Measurements from ENCODE around the gene SEMA3F.
"Not testable (repeated sequence)": the region's sequence is repeated elsewhere in the genome, so short reads cannot be mapped to it uniquely, and the experiment has no call there.

Gene SEMA3F

DNA sequence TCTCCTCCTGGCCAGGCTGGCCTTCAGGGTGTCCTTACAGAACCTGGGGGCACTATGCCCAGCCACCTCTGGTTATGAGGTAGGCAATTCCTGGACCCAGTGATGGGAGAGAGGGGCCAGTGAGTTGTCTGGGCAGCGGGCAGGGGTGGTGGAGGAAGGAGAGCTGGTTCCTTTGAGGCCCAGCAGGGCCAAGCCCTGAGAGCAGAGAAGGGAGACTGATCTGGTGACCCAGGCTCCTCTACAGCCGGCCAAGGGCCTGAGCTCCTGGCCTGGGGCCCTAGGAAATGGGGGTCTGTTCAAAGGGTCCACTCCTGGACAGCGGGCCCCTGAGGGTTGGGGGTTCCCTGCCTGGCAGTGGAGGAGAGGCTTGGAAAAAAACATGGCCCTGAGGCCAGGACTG is 57.8 kb downstream of the SEMA3F start:
- FAIRE-seq = no peak

DNA sequence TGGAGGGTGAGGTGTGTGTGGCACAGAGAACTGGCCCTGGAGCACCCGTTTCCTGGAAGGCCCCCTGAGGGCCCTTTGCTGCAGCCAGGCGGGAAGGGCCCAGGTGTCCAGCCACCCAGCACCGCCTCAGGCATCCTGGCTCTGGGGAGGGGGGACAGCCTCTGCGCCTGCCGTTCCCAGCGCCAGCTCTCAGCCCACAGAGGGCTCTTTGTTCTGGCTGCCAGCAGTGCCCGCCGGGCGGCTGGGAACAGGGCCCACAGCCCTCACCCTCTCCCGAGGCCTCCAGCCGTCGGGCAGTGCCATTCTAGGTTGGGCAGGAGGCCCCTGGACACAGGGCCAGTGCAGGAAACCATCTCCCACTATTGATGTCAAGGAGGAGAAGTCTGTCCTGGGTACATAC is 58.2 kb downstream of the SEMA3F start:
- no peak for FAIRE-seq

DNA sequence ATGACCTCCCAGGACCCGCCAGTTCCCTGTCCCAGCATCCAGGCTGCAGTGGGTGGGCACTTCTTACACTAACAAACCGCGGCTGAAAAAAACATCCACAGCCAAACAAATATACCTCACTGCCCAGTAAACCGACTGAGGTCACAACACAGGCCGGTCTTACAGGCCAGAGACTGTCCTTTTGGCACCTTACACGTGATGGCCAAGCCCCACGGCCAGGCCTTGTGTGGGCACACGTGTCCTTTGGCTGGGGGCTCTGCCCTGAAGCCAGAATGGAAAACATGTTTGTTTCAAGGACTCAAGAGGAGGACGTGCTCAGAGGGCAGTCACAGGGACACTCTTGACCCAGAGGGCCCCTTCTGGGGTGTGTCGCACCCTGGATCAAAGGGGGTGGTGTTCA is 59.7 kb downstream of the SEMA3F start:
- FAIRE-seq = no peak

DNA sequence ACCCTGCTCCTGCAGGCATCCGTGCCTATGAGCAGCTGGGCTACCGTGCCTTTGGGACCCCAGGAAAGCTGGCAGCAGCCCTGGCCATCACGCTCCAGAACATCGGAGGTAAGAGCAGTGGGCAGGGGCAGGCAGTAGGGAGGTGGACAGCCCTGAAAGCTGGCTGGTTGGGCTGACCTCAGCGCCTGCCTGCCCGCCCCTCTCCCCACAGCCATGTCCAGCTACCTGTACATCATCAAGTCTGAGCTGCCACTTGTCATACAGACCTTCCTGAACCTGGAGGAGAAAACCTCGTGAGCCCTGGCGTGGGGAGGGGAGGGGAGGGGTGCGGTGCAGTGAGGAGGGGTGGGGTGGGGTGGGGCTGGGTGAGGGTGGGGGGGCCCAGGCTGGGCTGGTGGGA is 60.4 kb downstream of the SEMA3F start:
- FAIRE-seq = no peak

DNA sequence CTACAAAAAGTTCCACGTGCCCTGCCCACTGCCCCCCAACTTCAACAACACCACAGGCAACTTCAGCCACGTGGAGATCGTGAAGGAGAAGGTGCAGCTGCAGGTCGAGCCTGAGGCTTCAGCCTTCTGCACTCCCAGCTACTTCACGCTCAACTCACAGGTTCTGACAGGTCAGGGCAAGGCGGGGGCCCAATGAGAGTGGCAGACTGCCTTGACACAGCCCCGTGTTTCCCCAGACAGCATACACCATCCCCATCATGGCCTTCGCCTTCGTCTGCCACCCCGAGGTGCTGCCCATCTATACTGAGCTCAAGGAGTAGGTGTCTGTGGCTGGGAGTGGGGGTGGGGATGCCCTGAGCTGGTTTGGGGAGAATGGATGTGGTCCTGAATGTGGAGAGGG is 62.6 kb downstream of the SEMA3F start:
- FAIRE-seq = no peak

DNA sequence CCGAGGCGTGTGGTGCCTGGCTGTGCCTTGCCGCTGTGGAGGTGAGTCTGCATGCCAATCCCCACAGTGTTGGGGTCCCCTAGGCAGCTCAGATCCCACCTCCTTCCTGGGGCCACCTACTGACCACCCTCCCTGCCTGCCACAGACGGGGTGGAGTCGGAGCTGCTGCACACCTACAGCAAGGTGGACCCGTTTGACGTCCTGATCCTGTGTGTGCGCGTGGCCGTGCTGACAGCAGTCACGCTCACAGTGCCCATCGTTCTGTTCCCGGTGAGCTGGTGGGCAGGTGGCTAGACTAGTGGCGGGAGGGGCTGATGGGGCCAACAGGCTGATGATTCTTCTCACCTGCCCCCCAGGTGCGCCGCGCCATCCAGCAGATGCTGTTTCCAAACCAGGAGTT is 63.3 kb downstream of the SEMA3F start:
- FAIRE-seq = no peak

DNA sequence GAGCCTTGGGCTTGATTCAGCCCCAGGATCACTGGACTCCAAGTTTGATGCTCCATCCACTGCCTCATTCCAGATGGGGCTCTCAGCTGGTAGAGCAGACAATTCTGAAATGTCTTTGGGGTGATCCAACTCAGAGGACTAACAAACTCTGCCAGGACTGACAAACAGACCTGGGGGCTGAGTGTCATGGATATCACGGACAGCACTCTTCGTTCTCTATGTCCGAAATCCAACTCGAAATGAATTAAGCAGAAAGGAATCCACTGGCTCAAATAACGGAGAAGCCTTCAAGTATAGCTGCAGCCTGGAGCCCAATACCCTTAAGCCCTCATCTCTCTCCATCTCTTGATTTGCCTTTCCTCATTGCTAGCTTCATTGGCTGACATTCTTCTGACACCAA is 64.2 kb downstream of the SEMA3F start:
- FAIRE-seq = no peak

DNA sequence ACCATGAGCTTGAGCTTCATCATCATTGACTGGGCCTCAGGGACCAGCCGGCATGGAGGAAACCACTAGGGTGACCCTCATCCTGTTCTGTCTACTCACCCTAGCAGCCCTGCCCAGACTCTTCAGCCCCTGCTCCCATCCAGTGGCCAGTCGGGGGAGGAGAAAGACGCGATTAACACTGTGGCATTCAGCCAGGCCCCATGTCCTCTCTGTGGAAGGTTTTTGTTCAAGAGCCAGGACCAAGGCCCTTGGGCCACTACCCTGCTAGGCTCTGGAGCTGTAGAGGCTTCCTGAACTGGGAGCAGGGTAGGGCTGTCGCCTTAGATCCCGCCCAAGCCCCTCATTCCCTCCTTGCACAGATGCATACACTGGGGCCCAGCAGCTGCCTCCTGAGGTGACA is 65.0 kb downstream of the SEMA3F start:
- FAIRE-seq = no peak

DNA sequence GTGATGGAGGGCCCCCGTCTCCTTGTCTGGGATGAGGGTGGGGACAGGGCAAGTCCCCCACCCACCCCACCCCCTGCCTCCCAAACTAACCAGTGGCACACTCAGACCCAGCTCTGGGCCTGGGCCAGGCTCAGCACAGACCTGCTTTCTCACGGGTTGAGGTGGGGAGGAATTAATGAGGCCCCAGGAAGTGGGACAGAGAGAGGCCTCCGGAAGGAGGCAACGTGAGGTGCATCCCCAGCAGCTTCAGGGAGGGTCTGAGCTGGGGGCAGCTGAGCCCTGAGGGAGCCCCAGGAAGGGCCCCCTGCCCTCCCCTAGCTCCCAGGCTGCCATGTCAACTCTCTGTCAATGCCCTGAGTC is 65.9 kb downstream of the SEMA3F start:
- FAIRE-seq = no peak

DNA sequence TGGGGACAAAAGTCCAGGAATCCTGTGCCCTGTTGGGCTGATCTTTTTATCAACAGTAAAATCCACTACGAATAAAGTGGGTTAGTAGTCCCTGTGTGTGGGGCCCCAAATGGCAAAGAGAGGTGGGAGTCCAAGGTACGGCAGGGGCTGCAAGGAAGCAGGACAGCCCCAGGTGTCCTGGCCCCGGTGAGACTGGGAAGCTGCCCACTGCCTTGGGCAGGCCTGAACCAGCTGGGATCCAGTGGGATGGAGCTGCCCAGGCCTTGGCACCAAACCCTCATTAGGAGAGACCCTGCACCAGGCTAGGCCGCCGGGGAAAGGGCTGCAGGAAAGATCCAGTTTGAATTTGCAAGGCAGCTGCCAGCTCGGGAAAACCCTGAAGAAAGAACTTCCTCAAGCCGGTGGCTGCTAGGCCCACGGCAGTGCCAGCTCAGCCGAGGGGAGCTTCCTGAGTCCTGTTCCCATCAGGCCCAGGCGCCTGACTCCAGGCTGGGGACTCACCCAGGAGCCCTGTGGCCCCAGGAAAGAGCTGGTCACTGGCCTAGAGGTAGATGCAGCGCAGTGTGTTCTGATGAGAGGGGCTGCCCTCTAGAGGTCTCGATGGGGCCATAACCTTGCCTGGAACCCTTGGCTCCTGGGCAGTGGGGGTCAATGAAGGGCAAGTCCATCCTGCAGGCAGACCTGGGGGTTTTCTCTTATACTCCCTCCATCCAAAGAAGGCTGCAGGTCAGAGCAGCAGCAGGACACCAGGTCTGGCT is 66.5 kb downstream of the SEMA3F start:
- no peak for FAIRE-seq

DNA sequence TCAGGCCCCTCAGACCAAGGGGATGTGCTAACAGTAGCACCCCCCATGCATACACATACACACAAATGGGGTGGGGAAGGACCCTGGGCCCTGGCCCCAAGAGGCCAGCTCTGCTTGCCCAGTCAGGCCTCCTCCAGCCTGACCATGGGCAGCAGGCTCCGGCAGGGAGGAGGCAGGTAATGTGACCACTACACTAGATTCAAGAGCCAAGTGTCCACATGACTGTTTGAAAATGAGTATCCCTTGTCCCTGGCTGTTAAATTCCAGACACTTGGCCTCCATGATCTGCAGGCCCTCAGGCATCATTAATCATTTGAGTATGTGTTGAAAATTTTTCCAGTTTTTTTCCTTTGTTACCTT is 67.0 kb downstream of the SEMA3F start:
- FAIRE-seq = no peak

DNA sequence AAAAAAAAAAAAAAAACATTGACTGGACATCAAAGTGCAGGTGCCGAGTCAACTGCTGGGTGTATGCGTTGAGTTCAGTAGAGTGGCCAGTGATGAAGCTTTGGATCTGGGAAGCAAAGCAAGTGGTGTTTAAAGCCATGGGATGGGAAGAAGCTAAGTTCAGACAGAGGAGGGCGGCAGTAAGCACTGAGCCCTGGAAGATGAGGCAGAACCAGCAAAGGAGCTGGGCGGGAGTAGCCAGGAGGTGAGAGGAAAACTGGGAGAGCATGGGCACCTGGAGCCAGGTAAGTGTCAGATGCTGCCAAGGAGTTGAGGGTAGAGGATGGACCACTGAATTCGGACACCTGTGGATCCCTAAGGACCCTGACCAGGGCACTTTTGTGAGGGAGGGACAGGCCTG is 69.5 kb downstream of the SEMA3F start:
- no peak for FAIRE-seq

DNA sequence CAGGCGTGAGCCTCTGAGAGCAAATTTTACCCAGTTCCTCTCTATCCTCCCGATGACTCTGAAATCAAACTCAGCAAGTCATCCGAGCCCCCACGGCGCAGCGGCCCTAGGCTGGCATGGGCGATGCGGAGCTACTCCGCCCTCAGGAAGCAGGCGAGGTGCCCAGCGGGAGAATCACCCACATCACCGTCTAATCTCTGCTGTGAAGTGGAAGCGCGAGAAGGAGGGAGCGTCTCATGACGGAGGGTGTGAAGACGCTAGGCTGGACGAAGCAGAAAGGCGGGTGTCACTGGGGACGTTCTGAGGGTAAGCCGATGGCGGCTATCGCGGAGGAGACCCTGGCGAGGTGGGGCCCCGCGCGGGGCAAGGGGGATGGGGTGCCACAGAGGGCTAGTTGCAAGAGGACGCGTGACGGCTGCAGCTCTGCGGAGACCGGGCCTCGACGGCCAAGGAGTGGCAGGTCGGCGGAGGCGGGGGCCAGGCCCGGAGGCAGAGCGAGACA is 71.8 kb downstream of the SEMA3F start:
- no peak for FAIRE-seq

DNA sequence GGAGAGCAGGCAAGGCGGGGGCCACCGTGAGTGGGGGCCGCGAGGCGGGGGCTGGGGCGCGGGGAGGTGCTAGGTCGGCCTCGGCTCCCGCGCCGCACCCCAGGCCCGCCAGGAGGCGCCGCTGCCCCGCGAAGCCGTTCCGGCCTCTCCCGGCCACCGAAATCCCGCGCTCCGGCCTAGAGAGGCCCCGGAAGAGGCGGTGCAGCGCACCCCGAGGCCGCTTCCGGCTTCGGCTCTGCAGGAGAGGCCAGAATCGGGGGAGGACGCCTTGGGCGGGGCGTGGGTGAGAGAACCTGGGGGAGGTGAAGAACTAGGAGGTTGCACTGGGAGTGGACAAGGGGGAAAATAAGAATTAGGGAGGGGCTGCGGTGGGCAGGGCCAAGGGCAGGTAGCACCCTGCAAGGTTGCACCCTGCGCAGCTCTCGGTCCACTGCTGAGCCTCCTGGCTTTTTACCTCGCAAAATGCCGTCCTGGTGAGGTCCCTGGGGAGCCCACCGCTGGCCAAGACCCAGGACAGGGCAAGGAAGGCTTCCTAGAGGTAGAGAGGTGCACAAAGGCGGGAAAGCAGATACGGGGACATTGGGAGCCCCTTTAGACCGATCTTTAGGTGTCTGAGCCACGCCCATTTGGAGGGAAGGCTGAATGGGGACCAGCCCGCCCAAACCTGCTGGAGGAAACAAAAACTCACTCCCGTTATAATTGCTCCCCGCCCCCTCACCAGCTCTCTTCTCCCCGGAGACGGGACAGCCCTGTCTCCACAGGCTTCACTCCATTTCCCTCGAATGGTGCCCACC is 72.5 kb downstream of the SEMA3F start:
- no peak for FAIRE-seq

DNA sequence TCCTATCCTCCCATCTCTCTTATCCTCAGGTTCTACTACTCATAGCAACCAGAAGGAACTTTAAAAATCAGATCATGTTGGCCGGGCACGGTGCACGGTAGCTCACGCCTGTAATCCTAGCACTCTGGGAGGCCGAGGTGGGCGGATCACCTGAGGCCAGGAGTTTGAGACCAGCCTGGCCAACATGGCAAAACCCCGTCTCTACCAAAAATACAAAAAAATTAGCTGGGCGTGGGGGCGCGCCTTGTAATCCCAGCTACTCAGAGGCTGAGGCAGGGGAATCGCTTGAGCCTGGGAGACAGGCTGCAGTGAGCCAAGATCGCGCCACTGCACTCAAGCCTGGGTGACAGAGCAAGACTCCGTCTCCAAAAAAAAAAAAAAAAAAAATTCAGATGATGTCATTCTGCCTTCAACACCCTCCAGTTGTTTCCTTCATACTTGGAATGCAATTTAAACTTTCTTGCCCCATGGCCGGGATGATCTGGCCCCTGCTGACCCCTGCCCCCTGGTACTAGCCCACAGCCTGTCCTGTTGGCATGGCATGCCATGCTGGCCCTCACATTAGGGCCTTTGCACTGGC is 73.2 kb downstream of the SEMA3F start:
- not testable (repeated sequence) for FAIRE-seq

DNA sequence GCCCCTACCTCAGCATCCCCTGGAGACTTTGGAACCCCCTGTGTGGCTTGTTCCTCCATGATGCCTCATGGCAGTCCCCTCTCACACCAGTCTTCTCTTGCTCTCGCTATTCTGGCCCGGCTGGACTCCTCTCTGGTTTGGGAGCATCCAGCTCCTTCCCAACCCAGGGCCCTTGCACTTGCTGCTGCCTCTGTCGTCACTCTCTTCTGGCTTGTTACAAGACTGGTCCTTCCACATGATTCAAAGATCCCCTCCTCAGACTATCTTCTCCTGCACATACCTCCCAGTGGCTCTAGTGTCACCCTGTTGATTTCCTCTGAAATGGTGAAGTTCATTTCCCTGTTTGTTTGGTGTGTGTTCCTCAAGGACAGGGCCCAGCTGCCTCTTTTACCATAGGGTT is 74.4 kb downstream of the SEMA3F start:
- no peak for FAIRE-seq

DNA sequence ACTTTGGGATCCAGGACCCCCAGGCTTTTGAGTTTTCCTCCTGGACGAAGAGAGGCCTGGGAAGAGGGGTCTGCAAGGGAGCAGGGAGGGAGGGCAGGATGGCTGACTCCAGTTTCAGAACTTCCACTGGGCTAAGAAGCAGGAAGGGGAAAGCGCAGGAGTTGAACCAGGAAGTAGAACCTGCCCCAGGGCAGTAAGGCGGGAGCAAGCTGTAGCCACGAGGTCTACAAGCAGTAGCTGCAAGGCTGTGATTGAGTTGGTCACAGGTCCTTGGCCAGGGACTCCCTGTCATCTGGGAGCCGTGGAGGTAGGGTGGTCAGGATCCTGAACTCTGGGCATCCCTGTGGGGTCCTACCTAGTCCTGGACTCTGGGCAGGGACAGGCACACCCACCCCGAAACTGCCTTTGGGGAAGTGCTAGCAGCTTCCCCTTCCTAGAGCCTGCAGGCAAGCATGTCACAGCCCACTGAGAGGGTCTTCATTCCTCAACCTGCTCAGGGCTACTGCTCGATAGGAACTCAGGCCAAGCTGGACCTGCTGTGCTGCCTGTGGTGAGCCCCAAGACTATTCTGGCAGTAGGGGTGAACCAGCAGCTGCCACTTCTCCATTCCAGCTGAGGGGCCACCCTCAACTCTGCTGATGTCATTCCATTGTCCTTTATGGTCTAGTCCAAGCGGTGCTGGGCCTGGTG is 75.1 kb downstream of the SEMA3F start:
- FAIRE-seq = no peak

DNA sequence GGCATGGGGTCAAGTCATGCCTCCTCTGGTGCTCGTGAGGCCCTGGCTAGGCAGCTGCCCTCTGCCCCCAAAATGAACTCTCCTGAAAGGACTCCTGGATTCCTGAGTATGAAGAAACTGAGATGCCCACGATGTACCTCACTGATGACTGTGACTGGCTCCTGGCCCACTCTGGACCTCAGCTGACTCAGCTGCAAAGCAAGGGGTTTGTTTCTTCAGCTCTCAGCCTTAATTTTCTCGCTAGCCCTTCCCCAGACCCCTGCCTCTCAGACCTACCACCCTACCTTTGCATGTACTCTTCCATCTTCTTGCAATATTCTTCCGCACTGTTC is 75.6 kb downstream of the SEMA3F start:
- FAIRE-seq = no peak

DNA sequence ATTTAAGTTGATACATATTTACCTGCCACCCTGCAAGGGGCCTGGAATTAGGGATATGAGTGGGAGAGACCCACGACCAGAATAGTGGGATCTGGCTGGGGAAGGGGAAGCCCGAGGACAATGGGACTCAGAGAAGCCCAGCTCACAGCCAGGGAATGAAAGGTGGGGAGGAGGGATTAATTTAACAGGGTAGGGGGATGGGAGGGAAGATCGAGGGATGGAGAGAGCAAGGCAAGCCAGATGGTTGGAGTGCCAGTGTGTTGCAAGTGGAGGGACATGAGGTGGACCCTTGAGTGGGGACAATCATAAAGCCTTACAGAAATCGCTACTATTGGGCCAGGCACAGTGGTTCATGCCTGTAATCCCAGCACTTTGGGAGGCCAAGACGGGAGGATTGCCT is 76.5 kb downstream of the SEMA3F start:
- no peak for FAIRE-seq

DNA sequence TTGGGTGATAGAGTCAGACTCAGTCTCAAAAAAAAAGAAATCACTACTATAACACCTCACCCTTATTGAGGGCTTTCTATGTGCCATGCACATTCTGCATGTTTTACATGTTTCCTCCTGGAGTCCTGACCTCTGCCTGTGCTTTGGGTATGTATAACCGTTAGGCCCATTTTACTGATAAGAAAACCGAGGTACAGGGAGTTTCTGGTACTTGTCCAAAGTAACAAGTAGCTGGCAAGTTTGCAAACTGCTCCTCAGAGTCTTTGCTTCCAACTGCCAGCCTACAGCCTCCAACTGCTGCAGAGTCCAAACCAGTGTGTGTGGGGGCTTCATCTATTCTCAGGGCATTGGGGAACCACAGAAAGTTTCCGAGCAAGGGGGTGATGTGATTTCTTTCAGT is 77.2 kb downstream of the SEMA3F start:
- FAIRE-seq = no peak

DNA sequence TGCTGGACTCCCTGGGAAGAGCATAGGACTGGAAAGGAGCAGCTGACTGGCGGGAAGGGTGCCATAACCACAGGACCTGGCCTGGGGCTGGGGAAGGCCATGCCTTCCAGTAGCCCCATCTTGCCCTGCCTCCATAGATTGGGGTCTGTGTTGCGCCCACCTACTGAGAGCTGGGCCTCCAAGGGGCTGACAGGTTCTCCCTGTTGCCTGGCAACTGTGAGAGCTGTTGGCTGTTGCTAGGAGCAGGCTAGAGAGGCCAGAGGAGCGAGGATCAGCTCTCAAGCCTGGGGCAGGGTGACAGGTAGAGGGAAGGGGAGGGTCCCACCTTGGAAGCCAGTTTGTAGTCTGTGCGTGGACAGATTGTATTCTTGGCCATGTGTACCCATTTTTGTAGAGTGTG is 78.1 kb downstream of the SEMA3F start:
- no peak for FAIRE-seq

DNA sequence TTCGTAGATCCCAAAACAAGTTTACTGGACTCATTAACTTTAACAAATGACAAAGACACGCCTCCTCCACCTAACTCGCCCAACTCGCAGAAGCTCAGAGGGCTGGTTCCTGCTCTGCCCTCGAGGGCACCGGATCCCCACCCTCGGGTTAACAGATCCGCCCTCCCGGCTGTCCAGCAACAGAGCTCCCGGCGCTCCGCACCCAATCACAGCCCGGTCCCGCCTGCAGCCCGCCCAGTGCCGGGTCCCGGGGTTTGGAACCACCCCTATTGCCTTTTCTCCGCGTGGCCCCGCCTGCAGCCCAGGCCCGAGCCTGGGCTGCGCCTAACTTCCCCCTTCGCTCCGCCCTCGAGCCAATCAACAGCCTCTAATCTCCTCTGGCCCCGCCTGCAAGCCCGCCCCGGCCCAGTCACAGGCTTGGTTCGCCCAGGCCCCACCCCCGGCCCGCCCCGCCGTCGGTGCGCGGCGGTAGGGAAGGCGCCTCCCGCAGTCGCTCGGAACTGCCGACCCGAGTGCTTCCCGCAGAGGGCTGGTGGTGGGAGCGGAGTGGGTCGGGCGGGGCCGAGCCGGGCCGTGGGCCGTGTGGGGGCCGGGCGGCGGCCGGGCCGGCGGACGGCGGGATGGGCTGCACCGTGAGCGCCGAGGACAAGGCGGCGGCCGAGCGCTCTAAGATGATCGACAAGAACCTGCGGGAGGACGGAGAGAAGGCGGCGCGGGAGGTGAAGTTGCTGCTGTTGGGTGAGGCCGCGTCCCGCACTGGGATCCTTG is 80.8 kb downstream of the SEMA3F start, which contains the start of gene GNAI2:
TSS of gene GNAI2 (plus strand) at position 489 of the 768 bp plus-strand sequence. CDS start at position 621, 132 bp downstream.
- FAIRE-seq = peak; percentile 99

Measured in A204.1 (cell line).